ENCODE measurements around the gene DLG1. TPM values are rescaled to one million over a fixed set of nuclear protein-coding genes. Genes with fewer than 3 reads are reported as not detected.

DLG1 gene
- total RNA-seq, 1 donor from 2014 or later, result 80.2 TPM

GRCh38 chr3:197132916-197133530, 165.4 kb downstream of the DLG1 start:
- TF ChIP-seq, protein P1, sequence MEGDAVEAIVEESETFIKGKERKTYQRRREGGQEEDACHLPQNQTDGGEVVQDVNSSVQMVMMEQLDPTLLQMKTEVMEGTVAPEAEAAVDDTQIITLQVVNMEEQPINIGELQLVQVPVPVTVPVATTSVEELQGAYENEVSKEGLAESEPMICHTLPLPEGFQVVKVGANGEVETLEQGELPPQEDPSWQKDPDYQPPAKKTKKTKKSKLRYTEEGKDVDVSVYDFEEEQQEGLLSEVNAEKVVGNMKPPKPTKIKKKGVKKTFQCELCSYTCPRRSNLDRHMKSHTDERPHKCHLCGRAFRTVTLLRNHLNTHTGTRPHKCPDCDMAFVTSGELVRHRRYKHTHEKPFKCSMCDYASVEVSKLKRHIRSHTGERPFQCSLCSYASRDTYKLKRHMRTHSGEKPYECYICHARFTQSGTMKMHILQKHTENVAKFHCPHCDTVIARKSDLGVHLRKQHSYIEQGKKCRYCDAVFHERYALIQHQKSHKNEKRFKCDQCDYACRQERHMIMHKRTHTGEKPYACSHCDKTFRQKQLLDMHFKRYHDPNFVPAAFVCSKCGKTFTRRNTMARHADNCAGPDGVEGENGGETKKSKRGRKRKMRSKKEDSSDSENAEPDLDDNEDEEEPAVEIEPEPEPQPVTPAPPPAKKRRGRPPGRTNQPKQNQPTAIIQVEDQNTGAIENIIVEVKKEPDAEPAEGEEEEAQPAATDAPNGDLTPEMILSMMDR (IDR thresholded peaks at IDR 0.05), result no peak
- Histone ChIP-seq H3K36me3 (peaks cover 40% of the 10 kb centered on the region), H3K4me1 (no peaks in the 10 kb centered on the region), H3K27me3 (ENCODE audit: low read depth) (no peaks in the 10 kb centered on the region), H3K27ac (no peak overlapping the region), H3K9me3 (no peaks in the 10 kb centered on the region), H3K4me3 (no peak overlapping the region)
- ATAC-seq (no peak), DNase-seq (no peak)
- intact Hi-C loops (cut with DNase I), result no loop called here

- DNase-seq (no peak), ATAC-seq (no peak)
- H3K27ac ChIP-seq, result no peak overlapping the region
- no peaks in the 10 kb centered on the region for H3K9me3 ChIP-seq
- no peaks in the 10 kb centered on the region for H3K4me1 ChIP-seq
- H3K36me3 ChIP-seq, result peaks cover 15% of the 10 kb centered on the region
- no peaks in the 10 kb centered on the region for H3K27me3 ChIP-seq (ENCODE audit: low read depth)
- intact Hi-C loops (cut with DNase I), result no loop called here
- TF ChIP-seq, protein P1 (IDR thresholded peaks at IDR 0.05), result no peak
- H3K4me3 ChIP-seq, result no peak overlapping the region
Measured at GRCh38 chr3:197125636-197126035, 172.8 kb downstream of the DLG1 start.

DNA sequence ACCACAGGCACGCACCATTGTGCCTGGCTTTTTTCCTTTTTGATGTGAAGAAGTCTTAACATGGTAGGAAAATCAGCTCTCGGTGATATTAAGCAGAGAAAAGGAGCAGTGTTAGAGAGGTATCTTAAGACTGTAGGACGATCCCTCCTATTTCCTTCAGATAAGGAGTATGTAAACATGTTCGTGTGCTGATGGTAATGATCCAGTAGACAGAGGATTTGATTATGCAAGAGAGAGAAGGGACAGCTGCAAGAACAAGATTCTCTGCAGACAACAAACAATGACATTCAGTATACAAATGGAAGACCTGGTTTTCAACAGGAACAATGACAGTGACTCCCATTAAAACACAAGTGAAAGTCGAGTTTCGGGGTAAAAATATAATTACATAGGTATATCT, 173.7 kb downstream of the DLG1 start:
- no peak overlapping the region for H3K27ac ChIP-seq
- H3K36me3 ChIP-seq, result peaks cover 7% of the 10 kb centered on the region
- H3K27me3 ChIP-seq (ENCODE audit: low read depth), result no peaks in the 10 kb centered on the region
- TF ChIP-seq, protein P1 (IDR thresholded peaks at IDR 0.05), result no peak
- no peak for ATAC-seq
- no peak overlapping the region for H3K4me3 ChIP-seq
- intact Hi-C loops (cut with DNase I), result no loop called here
- no peak for DNase-seq
- no peaks in the 10 kb centered on the region for H3K9me3 ChIP-seq
- H3K4me1 ChIP-seq, result no peaks in the 10 kb centered on the region

GRCh38 chr3:197122394-197122793, 176.0 kb downstream of the DLG1 start:
- no peaks in the 10 kb centered on the region for H3K9me3 ChIP-seq
- ATAC-seq, result no peak

GRCh38 chr3:197117114-197117513, 181.3 kb downstream of the DLG1 start:
- peaks cover 17% of the 10 kb centered on the region for H3K36me3 ChIP-seq
- H3K27ac ChIP-seq, result no peak overlapping the region
- ATAC-seq (no peak), DNase-seq (no peak)
- H3K4me3 ChIP-seq, result no peak overlapping the region
- H3K27me3 ChIP-seq (ENCODE audit: low read depth), result no peaks in the 10 kb centered on the region
- no peaks in the 10 kb centered on the region for H3K9me3 ChIP-seq
- H3K4me1 ChIP-seq, result no peaks in the 10 kb centered on the region
- TF ChIP-seq, protein P1 (IDR thresholded peaks at IDR 0.05), result no peak
- intact Hi-C loops (cut with DNase I), result no loop called here

More at GRCh38 chr3:197122394-197122793, 176.0 kb downstream of the DLG1 start:
- Histone ChIP-seq H3K4me1 (no peaks in the 10 kb centered on the region), H3K36me3 (peaks cover 4% of the 10 kb centered on the region), H3K27me3 (ENCODE audit: low read depth) (no peaks in the 10 kb centered on the region), H3K27ac (no peak overlapping the region), H3K4me3 (no peak overlapping the region)
- no peak for DNase-seq
- intact Hi-C loops (cut with DNase I), result no loop called here
- TF ChIP-seq, protein P1 (IDR thresholded peaks at IDR 0.05), result no peak

All from lower lobe of right lung (tissue), 2 donors.